WERI-Rb-1 (cell line): ENCODE results near the gene CFB.

Experiments used
- DNase-seq: peaks from one replicate; pipeline ENCODE4 v3.0.0-alpha.2; 2020
- H3K27ac ChIP-seq: fragments of 250-450 bp; sonication (Bioruptor Pico); 2 replicates; pipeline ENCODE4 v1.5.1; 2020; ENCODE audit warnings: mild to moderate bottlenecking, moderate library complexity
- H3K27me3 ChIP-seq: fragments of 250-450 bp; sonication (Bioruptor Pico); 2 replicates; pipeline ENCODE4 v1.5.1; 2021; ENCODE audit warnings: mild to moderate bottlenecking, low read depth, moderate library complexity; ENCODE audit not compliant: insufficient read depth, severe bottlenecking
- H3K36me3 ChIP-seq: fragments of 250-450 bp; sonication (Bioruptor Pico); 2 replicates; pipeline ENCODE4 v1.5.1; 2020; ENCODE audit warnings: mild to moderate bottlenecking, moderate library complexity
- H3K4me3 ChIP-seq: 2 replicates; pipeline ENCODE4 v1.5.1; 2011; ENCODE audit warnings: low read depth, mild to moderate bottlenecking, control low read depth, low read length
- H3K9me3 ChIP-seq: fragments of 250-450 bp; sonication (Bioruptor Pico); 2 replicates; pipeline ENCODE4 v1.5.1; 2021; ENCODE audit warnings: mild to moderate bottlenecking, moderate library complexity; ENCODE audit not compliant: severe bottlenecking
- CTCF ChIP-seq: IDR thresholded peaks from 2 replicates; pipeline ENCODE4 v1.5.1; 2011; ENCODE audit warnings: low read depth, mild to moderate bottlenecking, control low read depth, inconsistent platforms, low read length

CFB gene

GRCh38 chr6:31945154-31945506 lies 765 bp upstream of the CFB start:
- DNase-seq: no peak
- Histone ChIP-seq H3K36me3 (no peaks in the 10 kb centered on the region; the same call in 1 of the 2 replicates), H3K27ac (no peak overlapping the region), H3K9me3 (no peaks in the 10 kb centered on the region), H3K27me3 (no peaks in the 10 kb centered on the region), H3K4me3 (no peak overlapping the region)
- TF ChIP-seq CTCF: no peak

- Histone ChIP-seq H3K27me3 (no peaks in the 10 kb centered on the region), H3K9me3 (no peaks in the 10 kb centered on the region), H3K36me3 (peaks cover 8% of the 10 kb centered on the region), H3K27ac (no peak overlapping the region), H3K4me3 (no peak overlapping the region)
- TF ChIP-seq CTCF: no peak
- DNase-seq: no peak
These were observed 533 bp downstream of the CFB start for GRCh38 chr6:31946370-31946885.

- H3K4me3 ChIP-seq: no peak overlapping the region
- no peaks in the 10 kb centered on the region for H3K27me3 ChIP-seq
- peaks cover 15% of the 10 kb centered on the region for H3K36me3 ChIP-seq
- no peak for TF ChIP-seq CTCF
- DNase-seq: no peak
- H3K27ac ChIP-seq: no peak overlapping the region
- no peaks in the 10 kb centered on the region for H3K9me3 ChIP-seq
These were observed 1.3 kb downstream of the CFB start for GRCh38 chr6:31947070-31947675.

GRCh38 chr6:31947864-31948263 lies 2.0 kb downstream of the CFB start:
- Histone ChIP-seq H3K9me3 (no peaks in the 10 kb centered on the region), H3K27me3 (no peaks in the 10 kb centered on the region), H3K27ac (no peak overlapping the region), H3K4me3 (no peak overlapping the region), H3K36me3 (peaks cover 22% of the 10 kb centered on the region)
- no peak for TF ChIP-seq CTCF
- DNase-seq: no peak

GRCh38 chr6:31948306-31948705 lies 2.4 kb downstream of the CFB start:
- TF ChIP-seq CTCF: no peak
- H3K27ac ChIP-seq: no peak overlapping the region
- H3K4me3 ChIP-seq: no peak overlapping the region
- no peak for DNase-seq
- H3K27me3 ChIP-seq: no peaks in the 10 kb centered on the region
- H3K9me3 ChIP-seq: no peaks in the 10 kb centered on the region
- peaks cover 27% of the 10 kb centered on the region for H3K36me3 ChIP-seq
